Ascending aorta (tissue), 2 donors: ENCODE data around the gene AP2B1. TPM values are rescaled to one million over a fixed set of nuclear protein-coding genes. Genes with fewer than 3 reads are reported as not detected.

Experiments used
- DNase-seq, 2 donors: peaks; one replicate each; pipeline ENCODE4 v3.0.0-alpha.2; 2019; ENCODE audit warnings: low spot score in 2 of 2
- H3K27ac ChIP-seq, 2 donors: fragments of 200-600 bp; sonication (generic); one replicate each; pipeline ENCODE4 v1.5.1; 2016 to 2017; ENCODE audit warnings: mild to moderate bottlenecking in 1 of 2
- H3K27me3 ChIP-seq: fragments of 200-600 bp; sonication (generic); one replicate; pipeline ENCODE4 v1.5.1; 2017
- H3K36me3 ChIP-seq, 2 donors: fragments of 200-600 bp; sonication (generic); one replicate each; pipeline ENCODE4 v1.5.1; 2016
- H3K4me1 ChIP-seq, 2 donors: fragments of 200-600 bp; sonication (generic); one replicate each; pipeline ENCODE4 v1.5.1; 2016 to 2017; ENCODE audit warnings: mild to moderate bottlenecking in 1 of 2
- H3K4me3 ChIP-seq, 2 donors: fragments of 200-600 bp; sonication (generic); one replicate each; pipeline ENCODE4 v1.5.1; 2016 to 2017; ENCODE audit warnings: mild to moderate bottlenecking in 1 of 2
- H3K9me3 ChIP-seq, 2 donors: fragments of 200-600 bp; sonication (generic); one replicate each; pipeline ENCODE4 v1.5.1; 2016
- intact Hi-C: fragments of 100-400 bp; cut with DNase I; formaldehyde crosslinking; loops from one replicate; pipeline ENCODE4 v1.15.1; 2023
- total RNA-seq: library from RNA; depleted of rRNA; stranded (reverse); fragments of >200 nt; gene quantifications from one replicate; pipeline ENCODE4 v1.1.0, GENCODE V29; 2016
- TF ChIP-seq, protein P1 (sequence below), 3 experiments: fragments of 200-600 bp in 2 of 3; fragments of 450-650 bp in 1 of 3; sonication (generic) in 2 of 3; IDR thresholded peaks; one replicate each; pipeline ENCODE4 v1.5.1; 2016 to 2019; ENCODE audit warnings: antibody characterized with exemption in 3 of 3, mild to moderate bottlenecking in 1 of 3, moderate library complexity in 1 of 3

The AP2B1 gene
- total RNA-seq, 1 donor from 2014 or later, result 59.5 TPM

DNA sequence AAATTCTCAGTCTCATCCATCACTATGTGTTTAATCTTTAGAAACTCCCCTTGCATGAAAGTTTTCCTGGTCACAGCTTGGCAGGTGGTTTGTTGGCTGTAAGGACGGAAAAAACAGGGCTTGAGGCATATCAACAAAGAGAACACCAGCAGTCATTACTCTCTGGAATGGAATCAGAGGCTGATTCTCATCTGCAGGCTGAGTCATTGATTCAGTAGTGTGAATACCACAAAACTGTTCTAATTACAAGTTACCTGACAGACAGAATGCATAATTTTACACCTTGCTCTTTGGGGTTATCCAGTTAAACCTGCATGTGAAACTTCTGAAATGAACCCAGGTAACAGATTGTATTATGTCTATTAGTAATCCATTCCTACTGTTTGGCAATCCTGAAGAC is 38.1 kb upstream of the AP2B1 start:
- Histone ChIP-seq H3K36me3 (no peaks in the 10 kb centered on the region), H3K4me3 (no peak overlapping the region), H3K4me1 (no peaks in the 10 kb centered on the region), H3K27me3 (no peaks in the 10 kb centered on the region), H3K27ac (no peak overlapping the region), H3K9me3 (no peaks in the 10 kb centered on the region)
- TF ChIP-seq, protein P1, sequence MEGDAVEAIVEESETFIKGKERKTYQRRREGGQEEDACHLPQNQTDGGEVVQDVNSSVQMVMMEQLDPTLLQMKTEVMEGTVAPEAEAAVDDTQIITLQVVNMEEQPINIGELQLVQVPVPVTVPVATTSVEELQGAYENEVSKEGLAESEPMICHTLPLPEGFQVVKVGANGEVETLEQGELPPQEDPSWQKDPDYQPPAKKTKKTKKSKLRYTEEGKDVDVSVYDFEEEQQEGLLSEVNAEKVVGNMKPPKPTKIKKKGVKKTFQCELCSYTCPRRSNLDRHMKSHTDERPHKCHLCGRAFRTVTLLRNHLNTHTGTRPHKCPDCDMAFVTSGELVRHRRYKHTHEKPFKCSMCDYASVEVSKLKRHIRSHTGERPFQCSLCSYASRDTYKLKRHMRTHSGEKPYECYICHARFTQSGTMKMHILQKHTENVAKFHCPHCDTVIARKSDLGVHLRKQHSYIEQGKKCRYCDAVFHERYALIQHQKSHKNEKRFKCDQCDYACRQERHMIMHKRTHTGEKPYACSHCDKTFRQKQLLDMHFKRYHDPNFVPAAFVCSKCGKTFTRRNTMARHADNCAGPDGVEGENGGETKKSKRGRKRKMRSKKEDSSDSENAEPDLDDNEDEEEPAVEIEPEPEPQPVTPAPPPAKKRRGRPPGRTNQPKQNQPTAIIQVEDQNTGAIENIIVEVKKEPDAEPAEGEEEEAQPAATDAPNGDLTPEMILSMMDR (IDR thresholded peaks at IDR 0.05), result no peak
- DNase-seq, result no peak
- intact Hi-C loops, result no loop called here

DNA sequence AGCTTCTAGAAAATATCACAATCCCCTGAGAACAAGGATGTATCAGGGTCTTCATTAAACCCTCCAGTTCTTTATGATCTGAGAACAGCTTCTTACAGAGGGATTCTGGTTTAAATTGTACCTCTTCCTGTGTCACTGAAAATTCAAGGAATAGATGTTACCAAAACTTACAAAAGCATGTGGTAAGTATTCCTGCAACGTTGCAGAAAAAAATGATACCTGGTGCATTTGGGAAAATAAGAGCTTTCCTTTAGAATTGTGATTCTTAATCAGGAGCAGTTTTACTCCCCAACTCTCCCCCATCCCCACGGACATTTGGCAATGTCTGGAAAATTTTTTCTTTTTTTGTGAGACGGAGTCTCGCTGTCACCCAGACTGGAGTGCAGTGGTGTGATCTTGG is 33.8 kb upstream of the AP2B1 start:
- TF ChIP-seq, protein P1 (IDR thresholded peaks at IDR 0.05), result no peak
- H3K4me1 ChIP-seq, result no peaks in the 10 kb centered on the region
- no peak for DNase-seq
- no peaks in the 10 kb centered on the region for H3K36me3 ChIP-seq
- no peak overlapping the region for H3K27ac ChIP-seq
- H3K9me3 ChIP-seq, result no peaks in the 10 kb centered on the region
- intact Hi-C loops, result no loop called here
- H3K27me3 ChIP-seq, result no peaks in the 10 kb centered on the region
- H3K4me3 ChIP-seq, result no peak overlapping the region

DNA sequence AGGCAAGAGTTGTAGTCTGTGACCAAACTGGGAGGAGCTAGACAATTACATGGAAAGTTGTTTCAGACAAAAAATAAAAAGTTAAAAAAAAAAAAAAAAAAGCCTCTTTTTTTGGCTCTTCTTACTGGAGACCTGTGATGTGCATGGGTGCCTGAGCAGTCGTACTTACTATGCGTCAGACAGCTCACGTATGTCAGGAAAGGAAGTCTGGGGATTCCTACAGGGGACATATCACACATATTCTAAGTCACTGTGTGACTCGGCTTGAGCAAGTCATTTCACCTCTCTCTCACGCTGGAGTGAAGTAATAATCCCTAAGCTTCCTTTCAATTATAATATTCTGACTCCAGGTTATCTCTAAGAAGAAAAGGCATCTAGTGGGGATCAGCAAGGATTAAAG is 32.5 kb upstream of the AP2B1 start:
- Histone ChIP-seq H3K4me1 (no peaks in the 10 kb centered on the region), H3K27me3 (no peaks in the 10 kb centered on the region), H3K36me3 (no peaks in the 10 kb centered on the region), H3K27ac (no peak overlapping the region), H3K9me3 (no peaks in the 10 kb centered on the region), H3K4me3 (no peak overlapping the region)
- TF ChIP-seq, protein P1 (IDR thresholded peaks at IDR 0.05), result no peak
- intact Hi-C loops, result no loop called here
- no peak for DNase-seq

DNA sequence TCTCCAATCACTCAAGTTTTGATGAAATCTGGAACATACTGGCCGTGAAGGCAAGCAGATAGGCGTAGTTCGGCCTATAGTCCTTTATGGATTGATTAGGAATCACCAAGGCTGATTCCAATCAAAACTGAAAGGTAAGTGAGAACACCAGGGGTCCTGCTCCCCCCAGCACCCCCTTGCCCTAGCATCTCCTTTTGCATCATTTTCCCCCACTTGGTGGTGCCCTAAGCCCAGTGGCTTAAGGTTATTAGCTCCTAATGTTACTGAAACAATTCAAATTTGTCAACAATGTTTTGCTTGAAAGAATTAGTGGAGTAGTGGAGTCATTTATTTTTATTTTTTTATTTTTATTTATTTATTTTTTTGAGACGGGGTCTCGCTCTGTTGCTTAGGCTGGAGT is 31.4 kb upstream of the AP2B1 start:
- Histone ChIP-seq H3K27me3 (no peaks in the 10 kb centered on the region), H3K4me3 (no peak overlapping the region), H3K27ac (no peak overlapping the region), H3K36me3 (no peaks in the 10 kb centered on the region), H3K4me1 (no peaks in the 10 kb centered on the region), H3K9me3 (no peaks in the 10 kb centered on the region)
- TF ChIP-seq, protein P1 (IDR thresholded peaks at IDR 0.05), result no peak
- no peak for DNase-seq
- intact Hi-C loops, result no loop called here

DNA sequence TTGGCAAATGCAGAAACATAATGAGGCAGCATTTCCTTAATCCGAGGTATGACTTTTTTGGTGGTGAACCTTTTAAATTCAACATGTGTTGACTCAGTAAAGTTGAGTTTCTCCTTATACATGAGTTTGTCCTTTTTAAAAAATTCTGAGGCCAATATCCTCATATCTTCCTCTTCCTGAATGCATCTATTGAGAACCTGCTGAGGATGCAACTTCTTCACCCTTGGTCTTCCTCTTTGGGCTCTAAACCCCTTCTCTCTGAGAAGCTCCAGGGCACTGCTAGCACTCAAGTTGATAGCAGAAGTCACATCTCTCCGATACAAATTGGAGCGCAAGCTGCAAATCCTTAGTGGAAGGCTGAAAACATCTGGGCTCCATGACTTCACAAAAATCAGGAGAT is 29.8 kb upstream of the AP2B1 start:
- no peaks in the 10 kb centered on the region for H3K27me3 ChIP-seq
- no peaks in the 10 kb centered on the region for H3K4me1 ChIP-seq
- no peak overlapping the region for H3K27ac ChIP-seq
- H3K9me3 ChIP-seq, result no peaks in the 10 kb centered on the region
- no peak overlapping the region for H3K4me3 ChIP-seq
- TF ChIP-seq, protein P1 (IDR thresholded peaks at IDR 0.05), result no peak
- H3K36me3 ChIP-seq, result no peaks in the 10 kb centered on the region
- DNase-seq, result no peak
- intact Hi-C loops, result no loop called here

DNA sequence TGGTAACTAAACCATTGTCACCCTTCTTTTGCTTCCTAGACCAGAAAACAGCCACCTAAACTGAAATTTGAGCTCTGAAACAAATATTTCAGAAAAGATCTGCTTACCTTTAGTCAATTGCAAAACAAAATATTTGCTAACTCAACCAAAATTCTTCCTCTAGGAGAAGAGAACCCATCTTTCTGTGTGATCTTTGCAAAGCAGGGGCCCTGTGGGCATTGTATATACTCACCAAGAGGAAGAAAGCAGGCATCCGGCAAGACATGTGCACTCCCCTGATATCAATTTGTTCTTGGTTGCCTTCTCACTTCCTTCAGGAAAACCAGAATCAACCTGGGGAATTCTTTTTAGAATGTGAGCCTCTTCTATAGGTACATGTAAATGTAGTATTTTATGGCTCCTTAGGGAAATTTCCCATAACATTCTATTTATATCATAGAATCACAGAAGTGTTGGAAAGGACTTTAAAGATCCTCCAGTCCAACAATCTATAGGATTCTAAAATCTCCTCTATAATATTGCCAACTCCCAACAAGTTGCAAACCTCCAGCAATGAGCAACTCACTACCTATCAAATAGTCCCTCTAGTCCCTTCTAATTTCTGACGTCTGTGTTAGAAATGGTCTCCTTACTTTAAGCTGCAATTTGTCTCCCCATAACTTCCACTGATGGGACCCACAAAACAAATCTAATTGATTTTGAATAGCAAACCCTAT is 27.5 kb upstream of the AP2B1 start:
- TF ChIP-seq, protein P1 (IDR thresholded peaks at IDR 0.05), result no peak
- intact Hi-C loops, result no loop called here

More for the DNA sequence above, 27.5 kb upstream of the AP2B1 start:
- no peaks in the 10 kb centered on the region for H3K27me3 ChIP-seq
- H3K27ac ChIP-seq, result no peak overlapping the region
- no peak for DNase-seq
- no peaks in the 10 kb centered on the region for H3K9me3 ChIP-seq
- no peak overlapping the region for H3K4me3 ChIP-seq
- no peaks in the 10 kb centered on the region for H3K4me1 ChIP-seq
- H3K36me3 ChIP-seq, result no peaks in the 10 kb centered on the region
